ENCODE data around the gene XPO6.
A peak's percentile ranks its signal among the peaks of the same experiment; 100 is the strongest.

XPO6 gene

GRCh38 chr16:28175715-28176114 lies 36.0 kb downstream of the XPO6 start:
- H3K4me3 ChIP-seq (ENCODE audit: low read length): no peak overlapping the region
- DNase-seq (ENCODE audit: low read depth): no peak
- TF ChIP-seq, protein P1, sequence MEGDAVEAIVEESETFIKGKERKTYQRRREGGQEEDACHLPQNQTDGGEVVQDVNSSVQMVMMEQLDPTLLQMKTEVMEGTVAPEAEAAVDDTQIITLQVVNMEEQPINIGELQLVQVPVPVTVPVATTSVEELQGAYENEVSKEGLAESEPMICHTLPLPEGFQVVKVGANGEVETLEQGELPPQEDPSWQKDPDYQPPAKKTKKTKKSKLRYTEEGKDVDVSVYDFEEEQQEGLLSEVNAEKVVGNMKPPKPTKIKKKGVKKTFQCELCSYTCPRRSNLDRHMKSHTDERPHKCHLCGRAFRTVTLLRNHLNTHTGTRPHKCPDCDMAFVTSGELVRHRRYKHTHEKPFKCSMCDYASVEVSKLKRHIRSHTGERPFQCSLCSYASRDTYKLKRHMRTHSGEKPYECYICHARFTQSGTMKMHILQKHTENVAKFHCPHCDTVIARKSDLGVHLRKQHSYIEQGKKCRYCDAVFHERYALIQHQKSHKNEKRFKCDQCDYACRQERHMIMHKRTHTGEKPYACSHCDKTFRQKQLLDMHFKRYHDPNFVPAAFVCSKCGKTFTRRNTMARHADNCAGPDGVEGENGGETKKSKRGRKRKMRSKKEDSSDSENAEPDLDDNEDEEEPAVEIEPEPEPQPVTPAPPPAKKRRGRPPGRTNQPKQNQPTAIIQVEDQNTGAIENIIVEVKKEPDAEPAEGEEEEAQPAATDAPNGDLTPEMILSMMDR (conservative IDR thresholded peaks at IDR 0.05; ENCODE audit: low read depth, low read length): no peak

DNA sequence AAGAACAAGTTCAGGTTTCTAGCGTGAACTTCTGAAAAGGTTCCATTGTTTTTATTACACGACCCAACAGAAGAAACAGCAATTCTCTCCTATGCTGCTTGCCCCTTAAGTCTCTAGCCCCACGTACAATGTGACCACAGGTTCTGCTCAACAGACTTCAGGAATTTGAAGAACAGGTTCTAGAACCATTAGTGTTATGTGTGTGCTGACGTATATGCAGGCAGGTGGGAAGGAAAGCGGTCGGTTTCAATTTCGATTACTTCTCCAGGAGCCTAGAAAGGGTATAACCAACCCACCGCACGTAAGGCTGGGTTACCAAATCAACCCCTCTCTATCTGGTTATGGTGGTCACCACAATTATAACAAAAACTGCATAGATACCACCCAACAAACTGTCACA lies 39.4 kb downstream of the XPO6 start:
- DNase-seq (ENCODE audit: low read depth): no peak
- H3K4me3 ChIP-seq (ENCODE audit: low read length): no peak overlapping the region
- TF ChIP-seq, protein P1 (conservative IDR thresholded peaks at IDR 0.05; ENCODE audit: low read depth, low read length): no peak

GRCh38 chr16:28171816-28172215 lies 39.9 kb downstream of the XPO6 start:
- DNase-seq (ENCODE audit: low read depth): no peak
- TF ChIP-seq, protein P1 (conservative IDR thresholded peaks at IDR 0.05; ENCODE audit: low read depth, low read length): no peak
- H3K4me3 ChIP-seq (ENCODE audit: low read length): no peak overlapping the region

DNA sequence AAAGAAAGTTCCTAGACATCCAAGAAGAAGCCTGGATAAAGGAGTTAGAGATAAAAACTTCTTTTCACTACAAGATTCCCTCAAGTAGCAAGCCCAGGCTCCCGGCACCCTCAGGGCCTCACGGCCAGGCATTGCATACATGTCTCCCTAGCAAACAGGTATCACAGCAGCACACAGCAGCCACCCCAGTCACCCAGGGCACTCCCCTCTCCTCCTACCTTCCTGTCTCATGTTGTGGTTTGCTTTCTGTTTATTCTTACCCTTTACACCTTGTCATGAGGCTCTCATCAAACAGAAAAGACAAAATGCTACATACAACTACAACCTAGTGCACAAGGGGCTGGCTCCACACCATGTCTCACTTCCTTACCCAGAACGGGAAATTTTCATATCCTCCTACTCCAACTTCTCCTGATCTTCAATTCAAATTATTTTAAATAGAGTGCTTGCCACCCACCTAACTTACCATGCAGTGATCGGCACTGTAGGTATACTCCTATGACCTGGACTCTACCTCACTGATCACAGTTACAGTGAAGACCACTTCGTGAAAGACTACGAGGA lies 42.7 kb downstream of the XPO6 start:
- DNase-seq (ENCODE audit: low read depth): no peak
- TF ChIP-seq, protein P1 (conservative IDR thresholded peaks at IDR 0.05; ENCODE audit: low read depth, low read length): no peak
- H3K4me3 ChIP-seq (ENCODE audit: low read length): no peak overlapping the region

DNA sequence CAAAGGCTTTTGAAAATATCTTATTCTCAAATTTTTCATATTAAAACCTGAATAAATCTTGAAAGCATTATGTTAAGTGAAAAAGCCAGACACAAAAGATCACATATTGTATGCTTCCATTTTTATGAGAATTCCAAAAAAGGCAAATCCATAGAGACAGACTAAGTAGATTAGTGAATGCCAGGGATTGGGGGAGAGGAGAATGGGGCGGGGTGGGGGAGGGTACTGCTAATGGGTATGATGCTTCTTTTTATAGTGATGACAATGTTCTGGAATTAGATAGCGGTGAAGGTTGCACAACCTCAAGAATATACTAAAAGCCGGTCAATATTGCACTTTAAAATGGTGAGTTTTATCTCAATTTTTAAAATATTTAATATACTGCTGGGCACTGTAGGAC lies 44.0 kb downstream of the XPO6 start:
- TF ChIP-seq, protein P1 (conservative IDR thresholded peaks at IDR 0.05; ENCODE audit: low read depth, low read length): no peak
- no peak overlapping the region for H3K4me3 ChIP-seq (ENCODE audit: low read length)
- no peak for DNase-seq (ENCODE audit: low read depth)

DNA sequence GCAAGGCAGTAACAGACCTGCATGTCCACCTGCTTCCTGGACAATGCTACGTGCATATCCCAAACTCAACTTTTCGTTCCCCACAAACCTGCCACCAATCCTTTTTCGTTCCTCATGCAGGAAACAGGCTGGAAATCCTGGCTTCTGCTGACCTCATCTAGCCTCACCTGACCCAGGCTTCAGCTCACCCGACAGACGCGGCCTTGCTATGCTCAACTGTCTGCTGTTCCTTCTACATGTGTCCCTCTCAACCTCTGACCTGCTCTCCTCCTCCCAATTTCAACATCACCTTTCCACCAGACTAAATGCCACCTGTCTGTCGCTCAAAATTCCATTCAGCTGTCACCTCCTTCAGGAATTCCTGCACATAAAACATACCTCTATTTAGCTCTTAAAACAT lies 44.5 kb downstream of the XPO6 start:
- H3K4me3 ChIP-seq (ENCODE audit: low read length): no peak overlapping the region
- no peak for DNase-seq (ENCODE audit: low read depth)
- TF ChIP-seq, protein P1 (conservative IDR thresholded peaks at IDR 0.05; ENCODE audit: low read depth, low read length): no peak

DNA sequence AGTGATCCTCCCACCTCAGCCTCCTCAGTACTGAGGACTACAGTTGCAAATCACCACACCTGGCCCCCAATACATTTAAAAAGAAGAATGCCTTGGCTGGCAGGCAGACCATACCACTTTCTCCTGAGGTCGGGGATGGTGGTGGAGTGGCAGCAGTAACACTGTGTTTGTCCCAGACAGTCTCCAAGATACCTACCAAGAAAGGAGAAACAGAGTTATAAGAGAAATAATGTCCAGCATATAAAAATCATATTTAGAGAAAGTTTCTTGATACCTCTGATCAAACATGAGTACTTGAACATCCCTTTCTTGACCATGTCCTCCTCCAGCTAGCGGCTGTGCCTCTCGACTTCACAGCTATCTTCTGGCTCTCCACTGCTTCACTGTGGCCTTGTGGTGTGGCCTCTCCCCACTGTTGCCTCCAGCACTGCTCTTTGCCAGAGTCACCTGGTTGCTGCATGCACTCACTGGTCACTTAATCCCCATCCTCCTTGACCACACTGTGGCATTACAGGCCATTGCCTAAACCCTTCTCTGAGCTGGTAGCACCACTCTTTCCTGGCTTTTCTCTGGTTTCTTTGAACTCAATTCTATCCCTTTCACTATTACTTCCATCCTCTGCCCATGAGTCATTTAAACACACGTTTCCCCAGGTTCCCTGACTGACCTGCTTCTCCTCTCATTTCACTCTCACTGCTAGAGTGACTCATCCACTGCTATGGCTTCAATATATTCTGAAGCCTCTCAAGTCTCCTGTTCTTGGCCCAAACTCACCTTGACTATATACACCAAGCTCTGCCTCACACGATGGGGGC lies 45.2 kb downstream of the XPO6 start:
- TF ChIP-seq, protein P1 (conservative IDR thresholded peaks at IDR 0.05; ENCODE audit: low read depth, low read length): peak; percentile 3
- peak; percentile 60 for DNase-seq (ENCODE audit: low read depth)
- H3K4me3 ChIP-seq (ENCODE audit: low read length): no peak overlapping the region
